ENCODE data around the gene LRFN4. TPM values are rescaled to one million over a fixed set of nuclear protein-coding genes. Genes with fewer than 3 reads are reported as not detected.

The LRFN4 gene
- total RNA-seq, 1 experiment from 2014 or later, result 66.7 TPM

DNA sequence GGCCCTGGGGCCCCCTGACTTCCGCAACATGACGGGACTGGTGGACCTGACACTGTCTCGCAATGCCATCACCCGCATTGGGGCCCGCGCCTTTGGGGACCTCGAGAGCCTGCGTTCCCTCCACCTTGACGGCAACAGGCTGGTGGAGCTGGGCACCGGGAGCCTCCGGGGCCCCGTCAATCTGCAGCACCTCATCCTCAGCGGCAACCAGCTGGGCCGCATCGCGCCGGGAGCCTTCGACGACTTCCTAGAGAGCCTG lies 992 bp downstream of the LRFN4 start:
- H2BK5ac ChIP-seq (ENCODE audit: insufficient read length, low read length), result no peak overlapping the region
- peaks cover 10% of the 10 kb centered on the region for H3K23me2 ChIP-seq (ENCODE audit: insufficient read length, low read depth, low read length, poor library complexity, severe bottlenecking)
- H4K20me1 ChIP-seq (ENCODE audit: control insufficient read depth, insufficient read depth, insufficient read length), result no peaks in the 10 kb centered on the region
- Mint-ChIP-seq H3K4me1 (peaks cover 9% of the 10 kb centered on the region in 2 experiments), H3K27ac (no peak overlapping the region), H3K9me3 (no peaks in the 10 kb centered on the region), H3K4me3 (peak overlapping the region; percentile 78 to 84), H3K27me3 (ENCODE audit: low read depth) (peaks cover 2% of the 10 kb centered on the region), H3K36me3 (ENCODE audit: insufficient read depth in 1 of 3, low read depth in 3 of 3) (peaks cover 0 to 10% (median 2%) of the 10 kb centered on the region in 3 experiments; a peak in 3 of 7 replicates)
- no peak overlapping the region for H3K14ac ChIP-seq (ENCODE audit: insufficient read depth, low read length)
- H4K91ac ChIP-seq (ENCODE audit: insufficient read length, low read depth, low read length), result no peak overlapping the region
- no peaks in the 10 kb centered on the region for H3K9me3 ChIP-seq (ENCODE audit: control insufficient read depth, low read depth, low read length)
- H3K56ac ChIP-seq (ENCODE audit: insufficient read length, low read depth, low read length), result no peak overlapping the region
- no peaks in the 10 kb centered on the region for H3K4me1 ChIP-seq (ENCODE audit: insufficient read depth, low read length)
- no peak overlapping the region for H3K9ac ChIP-seq (ENCODE audit: extremely low read depth, insufficient read length, low read length)
- no peaks in the 10 kb centered on the region for H3K27me3 ChIP-seq (ENCODE audit: insufficient read depth, low read length)
- DNase-seq, result peak; percentile 57
- no peak overlapping the region for H2AK5ac ChIP-seq (ENCODE audit: insufficient read length, low read length)
- H2BK20ac ChIP-seq (ENCODE audit: low read depth, low read length, poor library complexity, severe bottlenecking), result no peak overlapping the region
- H3K79me2 ChIP-seq (ENCODE audit: insufficient read depth, low read length), result no peaks in the 10 kb centered on the region
- no peak overlapping the region for H3K4me2 ChIP-seq (ENCODE audit: insufficient read depth, insufficient read length, low read length)
- H2BK120ac ChIP-seq (ENCODE audit: low read depth, low read length, poor library complexity, severe bottlenecking), result no peak overlapping the region
- H3K4ac ChIP-seq (ENCODE audit: low read depth, low read length), result no peak overlapping the region
- TF ChIP-seq, protein P1, sequence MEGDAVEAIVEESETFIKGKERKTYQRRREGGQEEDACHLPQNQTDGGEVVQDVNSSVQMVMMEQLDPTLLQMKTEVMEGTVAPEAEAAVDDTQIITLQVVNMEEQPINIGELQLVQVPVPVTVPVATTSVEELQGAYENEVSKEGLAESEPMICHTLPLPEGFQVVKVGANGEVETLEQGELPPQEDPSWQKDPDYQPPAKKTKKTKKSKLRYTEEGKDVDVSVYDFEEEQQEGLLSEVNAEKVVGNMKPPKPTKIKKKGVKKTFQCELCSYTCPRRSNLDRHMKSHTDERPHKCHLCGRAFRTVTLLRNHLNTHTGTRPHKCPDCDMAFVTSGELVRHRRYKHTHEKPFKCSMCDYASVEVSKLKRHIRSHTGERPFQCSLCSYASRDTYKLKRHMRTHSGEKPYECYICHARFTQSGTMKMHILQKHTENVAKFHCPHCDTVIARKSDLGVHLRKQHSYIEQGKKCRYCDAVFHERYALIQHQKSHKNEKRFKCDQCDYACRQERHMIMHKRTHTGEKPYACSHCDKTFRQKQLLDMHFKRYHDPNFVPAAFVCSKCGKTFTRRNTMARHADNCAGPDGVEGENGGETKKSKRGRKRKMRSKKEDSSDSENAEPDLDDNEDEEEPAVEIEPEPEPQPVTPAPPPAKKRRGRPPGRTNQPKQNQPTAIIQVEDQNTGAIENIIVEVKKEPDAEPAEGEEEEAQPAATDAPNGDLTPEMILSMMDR (conservative IDR thresholded peaks at IDR 0.05), result no peak
- no peaks in the 10 kb centered on the region for H3K79me1 ChIP-seq (ENCODE audit: insufficient read depth, low read depth, low read length, poor library complexity, severe bottlenecking)
- H2BK12ac ChIP-seq (ENCODE audit: insufficient read length, low read depth, low read length), result no peak overlapping the region
- H4K5ac ChIP-seq (ENCODE audit: insufficient read length, low read depth, low read length), result no peak overlapping the region
- H3K27ac ChIP-seq (ENCODE audit: insufficient read length, low read depth, low read length), result no peak overlapping the region
- H2BK15ac ChIP-seq (ENCODE audit: low read depth, low read length), result no peak overlapping the region
- no peak overlapping the region for H4K8ac ChIP-seq (replicated peaks; ENCODE audit: insufficient read length, low read depth, low read length)
- H3K23ac ChIP-seq (ENCODE audit: insufficient read length, low read depth, low read length), result no peak overlapping the region
- H2AFZ ChIP-seq (ENCODE audit: low read length), result no peak overlapping the region
- no peak overlapping the region for H3K18ac ChIP-seq (ENCODE audit: insufficient read length, low read depth, low read length)
- H3T11ph ChIP-seq (ENCODE audit: low read length), result no peak overlapping the region
- no CpG with 5 or more reads among the region's 19 CpGs for WGBS (ENCODE audit: extremely low coverage, insufficient read length, low lambda C conversion rate)

Data from H9 (cell line).